Caki2 (cell line): ENCODE measurements around the gene DLGAP4. TPM values are rescaled to one million over a fixed set of nuclear protein-coding genes. Genes with fewer than 3 reads are reported as not detected.

Experiments used
- DNase-seq: peaks from one replicate; pipeline ENCODE4 v3.0.0-alpha.2; 2015; ENCODE audit warnings: low read depth
- in situ Hi-C: cut with HindIII; loops from 2 replicates; pipeline ENCODE4 v1.10.0; 2016; ENCODE audit warnings: low sequenced_read_pairs, low pct_unique_long_range_greater_than_20kb, mixed read lengths
- total RNA-seq: library from RNA; depleted of rRNA; stranded (reverse); fragments of >200 nt; shearing (Covaris generic); gene quantifications from 2 replicates; pipeline ENCODE4 v1.2.3, GENCODE V29; 2014; ENCODE audit warnings: low replicate concordance

The DLGAP4 gene
- total RNA-seq, 1 experiment from 2014 or later, result 9.0 TPM

DNA sequence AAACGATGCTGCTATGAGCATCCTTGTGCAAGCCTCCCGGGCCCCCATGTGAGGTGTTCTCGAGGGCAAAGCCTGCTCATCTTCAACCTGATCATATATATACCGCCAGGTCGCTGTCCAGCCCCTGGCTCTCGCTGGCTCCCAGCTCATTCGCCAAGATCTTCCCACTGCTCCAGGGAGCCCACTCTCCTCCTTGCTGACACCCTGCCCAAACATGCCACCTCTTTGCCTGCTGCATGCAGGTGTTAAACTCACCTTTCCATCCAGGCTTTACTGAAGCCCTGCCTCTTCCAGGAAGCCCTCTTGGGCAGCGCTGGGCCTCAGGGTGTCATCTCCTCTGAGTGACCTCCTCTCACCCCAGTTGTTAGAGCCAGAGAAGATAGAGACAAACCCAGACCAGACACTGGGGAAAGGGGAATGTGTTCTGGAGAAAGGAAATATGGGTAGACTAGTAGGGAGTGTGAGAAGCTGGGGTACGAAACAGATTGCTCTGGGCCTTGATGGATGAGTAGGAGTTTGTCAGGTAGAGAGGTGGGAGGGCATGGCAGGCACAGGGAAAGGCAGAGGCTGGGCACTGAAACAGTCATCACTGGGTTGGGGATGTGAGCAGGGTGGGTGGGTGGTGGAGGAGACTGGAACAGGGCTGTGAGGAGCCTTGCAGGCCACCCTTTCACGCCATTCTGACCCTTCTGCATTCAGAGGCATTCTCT is 1.2 kb upstream of the DLGAP4 start:
- in situ Hi-C loops, result no loop called here
- DNase-seq, result no peak

DNA sequence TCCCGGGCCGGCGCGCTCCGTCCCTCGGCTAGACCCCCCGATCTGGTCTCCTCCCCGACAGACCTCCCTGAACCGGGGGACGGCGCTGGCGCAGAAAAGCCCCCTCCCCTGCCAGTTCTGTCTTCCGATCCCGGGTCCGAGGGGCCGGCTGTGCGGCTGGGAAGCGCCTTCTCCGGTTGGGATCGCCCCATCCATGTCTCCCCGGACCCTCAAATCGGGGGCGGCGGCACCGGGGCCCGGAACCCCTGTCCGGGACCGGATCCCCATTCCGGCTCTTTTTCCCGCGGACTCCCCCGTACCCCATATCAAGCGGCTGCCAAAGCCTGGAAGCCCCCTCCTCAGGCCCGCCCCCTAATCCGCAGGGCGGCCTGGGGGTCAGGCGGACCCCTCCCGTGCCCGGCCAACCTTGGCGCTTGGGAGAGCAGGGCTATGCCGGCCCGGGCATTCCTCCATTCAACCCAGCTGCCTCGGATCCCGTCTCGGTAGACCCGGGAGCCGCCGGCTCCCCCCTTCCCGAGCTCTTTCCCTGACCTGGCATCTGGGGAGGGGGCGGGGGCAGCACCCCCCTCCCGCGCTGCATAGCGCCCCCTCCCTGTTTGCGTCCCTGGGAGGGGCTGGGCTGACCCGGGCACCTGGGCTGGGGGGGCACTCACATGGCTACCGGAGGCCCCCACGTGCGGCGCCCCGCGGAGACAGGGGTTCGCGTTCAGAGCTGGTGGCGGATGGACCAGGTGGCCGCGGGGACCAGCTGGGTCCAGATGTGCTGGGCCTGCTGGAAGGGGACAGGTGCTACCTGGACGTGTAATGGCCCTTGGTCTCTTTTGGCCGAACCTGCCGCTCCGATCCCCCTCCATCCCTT is 643 bp downstream of the DLGAP4 start:
- no peak for DNase-seq
- in situ Hi-C loops, result no loop called here

DNA sequence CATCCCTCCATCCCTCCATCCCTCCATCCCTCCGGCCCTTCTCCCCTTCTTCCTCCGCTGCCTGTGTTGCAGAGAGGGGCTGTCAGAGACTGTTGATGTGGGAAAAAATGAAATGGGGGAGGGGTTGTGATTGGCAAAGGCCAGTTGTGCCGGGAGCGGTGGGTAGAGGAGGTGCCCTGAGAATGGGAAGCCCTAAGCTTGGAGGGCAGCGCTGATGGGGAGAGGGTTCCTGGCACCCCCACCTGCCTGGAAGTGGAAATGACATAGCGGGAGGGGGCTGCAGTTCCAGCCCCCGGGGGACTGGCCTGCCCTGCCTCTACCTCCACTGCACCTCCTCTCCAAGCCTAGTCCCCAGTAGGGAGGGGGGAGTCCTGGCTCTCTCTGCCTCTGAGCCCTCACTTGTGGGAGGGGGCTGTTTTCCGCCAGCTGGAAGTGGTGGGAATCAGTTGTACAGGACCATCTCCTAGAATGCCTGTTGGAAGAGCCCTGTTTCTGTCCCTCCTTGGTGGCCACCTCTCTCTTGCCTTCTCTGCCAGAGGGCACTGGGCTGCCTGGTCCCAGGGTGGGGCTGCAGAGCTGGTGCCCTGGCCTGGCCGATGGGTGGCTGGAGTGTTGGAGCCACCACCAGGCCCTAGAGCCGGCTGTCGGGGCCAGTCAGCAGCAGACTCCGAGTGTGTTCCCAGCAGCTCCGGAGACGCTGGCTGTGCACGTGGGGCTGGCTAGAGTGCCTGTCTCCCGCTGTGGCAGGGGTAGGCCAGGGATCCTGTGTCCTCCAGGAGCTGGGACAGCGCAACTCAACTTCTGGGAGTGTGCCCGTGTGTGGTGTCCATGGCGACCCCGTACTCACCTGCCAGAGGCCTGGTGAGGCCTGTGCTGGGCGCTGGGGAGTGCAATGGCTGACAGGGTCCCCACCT is 1.5 kb downstream of the DLGAP4 start:
- DNase-seq, result no peak
- in situ Hi-C loops, result no loop called here

DNA sequence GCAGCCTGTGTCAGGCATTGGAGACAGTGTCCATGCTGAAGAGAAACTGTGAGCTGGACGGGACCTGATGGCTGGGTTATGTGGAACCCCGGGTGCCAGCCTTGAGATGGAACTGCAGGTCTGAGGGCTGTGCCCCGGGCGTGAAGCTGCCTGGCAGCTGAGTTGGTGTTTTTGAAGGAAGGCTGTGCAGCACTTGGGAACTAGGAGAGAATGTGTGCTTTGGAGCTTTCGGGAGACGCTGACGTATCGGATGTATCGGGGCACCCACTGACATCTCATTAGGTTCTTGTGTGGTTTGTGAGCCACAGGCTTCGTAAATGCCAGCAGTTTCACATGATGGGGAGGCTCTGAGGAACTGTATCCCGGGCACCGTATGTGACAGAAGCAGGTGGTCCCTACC is 2.2 kb downstream of the DLGAP4 start:
- no peak for DNase-seq
- in situ Hi-C loops, result no loop called here

DNA sequence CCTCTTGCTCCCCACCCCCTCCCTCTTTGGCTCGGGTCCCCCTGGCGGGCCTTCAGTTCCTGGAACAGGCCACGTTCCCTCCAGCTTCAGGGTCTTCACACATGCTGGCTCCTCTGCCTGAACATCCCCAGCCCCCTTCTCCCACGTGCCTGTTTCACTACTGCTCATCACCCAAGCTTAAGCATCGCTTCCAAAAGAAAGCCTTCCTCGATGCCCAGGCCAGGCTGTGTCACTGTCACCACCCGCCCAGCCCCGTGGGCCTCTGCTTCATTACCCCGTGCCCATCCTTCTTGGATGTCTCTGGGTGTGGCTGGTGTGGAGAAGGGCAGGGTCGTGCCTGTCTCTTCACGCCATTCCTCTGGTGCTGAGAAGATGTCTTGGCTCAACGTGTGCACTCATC is 2.8 kb downstream of the DLGAP4 start:
- DNase-seq, result no peak
- in situ Hi-C loops, result no loop called here

DNA sequence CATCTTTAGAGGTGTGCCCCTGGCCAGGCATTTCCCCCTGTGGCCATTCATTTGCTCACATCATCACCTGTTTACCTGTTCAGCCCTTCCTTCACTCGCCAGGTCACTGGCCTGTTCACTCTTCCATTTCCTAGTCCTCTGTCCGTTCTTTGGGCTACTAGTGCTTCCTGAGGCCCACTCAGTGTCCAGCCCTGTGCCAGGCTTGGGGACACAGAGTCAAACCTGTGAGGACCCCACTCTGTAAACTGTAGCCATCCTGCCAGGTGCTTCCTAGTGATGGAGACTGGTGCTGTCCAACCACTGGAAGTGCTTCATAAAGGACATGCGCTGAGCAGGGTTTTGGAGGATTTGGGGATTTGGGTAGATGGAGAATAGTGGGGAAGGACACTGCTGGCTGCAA is 3.5 kb downstream of the DLGAP4 start:
- in situ Hi-C loops, result no loop called here
- no peak for DNase-seq

DNA sequence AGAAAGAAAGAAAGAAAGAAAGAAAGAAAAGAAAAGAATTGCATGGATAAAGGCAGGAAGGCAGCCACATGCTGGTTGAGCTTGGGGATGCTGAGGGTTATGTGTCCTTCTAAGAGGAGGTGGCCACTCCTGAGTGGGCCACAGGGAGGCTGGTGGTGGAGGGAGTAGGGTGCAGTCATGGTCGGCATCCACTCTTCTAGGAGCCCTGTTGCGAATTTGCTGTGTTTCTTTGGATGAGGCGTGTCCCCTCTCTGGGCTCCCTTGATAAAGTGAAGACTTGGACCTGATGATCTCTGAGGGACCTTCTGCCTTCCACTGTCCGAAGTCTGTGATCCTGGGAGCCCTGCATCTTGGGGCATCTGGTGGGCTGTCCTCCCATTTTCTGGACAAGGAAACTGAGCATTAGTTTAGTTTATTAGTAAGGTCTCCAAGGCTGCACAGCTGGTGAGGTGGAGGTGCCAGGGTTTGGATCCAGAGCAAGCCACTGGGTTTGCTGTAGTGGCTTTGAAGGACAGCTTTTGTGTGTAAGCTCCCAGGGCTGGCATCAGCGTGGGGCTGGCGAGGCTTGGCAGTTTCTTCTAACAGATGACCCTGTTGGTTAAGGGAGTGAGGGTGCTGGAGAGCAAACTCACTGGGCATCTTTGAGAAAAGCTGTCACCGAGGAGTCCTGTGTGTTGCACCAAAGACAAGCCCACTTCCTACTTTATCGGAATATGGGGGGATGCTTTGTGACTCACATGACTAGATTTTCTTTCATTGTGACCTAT is 4.3 kb downstream of the DLGAP4 start:
- DNase-seq, result no peak
- in situ Hi-C loops, result no loop called here

DNA sequence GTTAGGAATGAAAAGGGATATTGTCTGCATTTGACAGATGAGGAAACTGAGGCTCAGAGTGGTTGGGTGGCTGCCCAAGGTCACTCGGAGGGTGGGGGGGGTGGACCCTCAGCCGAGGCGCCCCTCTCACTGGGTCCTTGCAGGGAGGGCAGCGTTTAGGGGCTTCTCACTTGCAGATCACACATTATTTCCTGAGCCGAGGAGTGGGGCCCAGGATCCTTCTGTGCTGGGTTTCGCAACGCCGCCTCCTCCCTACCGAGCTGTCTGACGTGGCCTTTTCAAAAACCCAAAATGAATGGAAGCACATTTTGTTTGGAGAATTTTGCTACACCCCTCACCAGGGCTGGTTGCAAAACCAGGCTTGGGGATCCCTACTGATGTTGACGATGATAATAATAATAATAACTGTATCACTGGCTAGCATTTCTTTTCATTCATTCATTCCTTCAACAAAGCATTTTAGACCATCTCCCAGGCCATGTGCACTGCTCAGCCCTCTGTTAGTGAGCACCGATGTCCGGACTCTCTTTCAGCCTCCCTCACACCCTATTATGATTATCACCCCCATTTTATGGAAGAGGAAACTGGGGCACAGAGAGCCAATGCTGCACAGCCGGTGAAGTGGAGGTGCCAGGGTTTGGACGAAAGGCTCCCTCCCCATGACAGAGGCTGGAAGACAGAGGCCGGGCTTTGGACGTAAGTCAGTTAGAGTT is 5.2 kb downstream of the DLGAP4 start:
- in situ Hi-C loops, result no loop called here
- DNase-seq, result no peak

DNA sequence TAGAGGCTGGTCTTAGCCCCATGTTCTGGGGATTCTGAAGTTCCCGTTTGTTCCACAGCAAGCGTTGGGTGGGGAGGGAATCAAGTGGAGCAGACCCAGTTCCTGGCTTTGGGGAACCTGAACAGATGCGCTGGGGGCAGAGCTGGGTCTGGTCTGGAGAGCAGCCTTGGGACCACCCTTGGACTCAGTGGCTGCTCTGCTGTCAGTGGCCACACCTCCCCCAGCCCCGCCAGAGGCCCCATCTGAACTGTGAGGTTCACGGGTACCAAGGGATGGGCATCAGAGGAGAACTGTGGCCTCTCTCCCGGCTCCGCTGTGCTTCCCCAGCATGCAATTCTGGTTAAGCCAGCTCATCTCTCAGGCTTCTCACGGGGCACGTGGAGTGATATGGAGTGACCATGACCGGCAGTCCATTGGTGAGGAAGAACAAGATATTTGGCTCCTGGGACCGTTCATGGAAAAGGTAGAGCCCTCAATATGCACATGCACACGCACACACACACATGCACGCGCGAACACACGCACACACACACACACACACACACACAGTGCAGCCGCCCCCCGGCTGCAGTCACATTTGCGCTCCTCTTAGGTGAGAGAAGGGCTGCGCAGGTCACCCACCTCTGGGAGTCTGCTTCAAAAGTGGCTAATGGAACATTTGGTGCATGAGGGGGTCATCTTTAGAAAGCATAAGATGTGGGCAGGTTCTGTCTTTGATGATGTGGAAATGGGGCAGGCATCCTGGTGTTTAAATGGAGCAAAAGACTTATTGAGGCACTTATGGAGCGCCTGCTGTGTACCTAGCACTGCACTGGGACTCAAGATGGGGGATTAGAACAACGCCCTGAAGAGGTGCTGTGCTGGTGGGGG is 6.0 kb downstream of the DLGAP4 start:
- no peak for DNase-seq
- in situ Hi-C loops, result no loop called here

DNA sequence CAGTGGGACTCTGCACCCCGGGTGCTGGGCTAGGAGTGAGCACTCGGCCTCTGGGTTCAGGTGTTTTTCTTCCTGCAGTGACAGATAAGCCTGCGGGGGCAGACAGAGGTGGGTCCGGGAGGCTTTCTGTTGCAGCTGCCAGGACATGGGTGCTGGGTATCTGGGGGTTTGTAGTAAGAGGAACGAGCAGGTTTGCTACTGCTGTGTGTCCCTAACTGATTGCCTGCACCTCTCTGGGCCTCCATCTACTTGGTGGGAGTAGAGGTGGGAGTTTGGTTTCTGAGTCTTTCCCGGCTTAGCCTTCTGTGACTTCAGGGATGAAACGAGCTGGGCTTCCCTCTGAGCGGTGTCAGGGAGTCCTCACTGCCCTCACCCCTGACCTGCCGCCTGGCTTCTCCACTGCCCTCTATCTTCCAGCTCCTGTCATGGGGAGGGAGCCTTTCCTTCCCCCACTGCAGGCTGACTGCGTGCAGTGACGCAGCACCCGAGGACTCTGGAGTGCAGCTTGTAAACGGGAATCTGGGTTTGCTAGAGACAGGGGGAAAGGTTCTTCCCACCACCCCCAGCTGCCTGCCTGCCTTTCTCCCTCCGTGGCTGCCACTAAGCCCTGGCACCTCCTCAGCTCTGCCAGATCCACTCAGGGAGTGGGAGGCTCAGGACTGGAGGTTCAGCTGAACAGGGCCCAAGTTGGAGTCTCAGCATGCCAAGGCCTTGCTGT is 6.7 kb downstream of the DLGAP4 start:
- in situ Hi-C loops, result no loop called here
- DNase-seq, result no peak

DNA sequence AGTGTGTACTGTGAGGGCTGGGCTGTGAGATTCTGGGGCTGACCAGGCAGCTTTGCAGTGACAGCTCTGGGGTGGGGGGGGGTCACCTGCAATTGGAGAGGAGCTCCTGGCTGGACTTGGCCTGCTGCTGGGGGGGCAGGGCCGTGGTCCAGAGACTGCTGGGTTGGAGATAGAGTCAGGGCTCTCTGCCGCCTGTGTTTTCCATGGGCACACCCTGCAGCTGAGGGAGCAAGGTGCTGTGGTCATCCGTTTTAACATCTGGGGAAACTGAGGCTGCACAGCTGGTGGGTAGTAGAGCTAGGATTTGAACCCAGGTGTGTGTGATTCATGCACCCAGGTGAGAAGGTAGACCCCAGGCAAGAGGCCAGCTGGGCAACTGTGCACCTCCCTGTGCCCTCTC is 7.3 kb downstream of the DLGAP4 start:
- DNase-seq, result no peak
- in situ Hi-C loops, result no loop called here

DNA sequence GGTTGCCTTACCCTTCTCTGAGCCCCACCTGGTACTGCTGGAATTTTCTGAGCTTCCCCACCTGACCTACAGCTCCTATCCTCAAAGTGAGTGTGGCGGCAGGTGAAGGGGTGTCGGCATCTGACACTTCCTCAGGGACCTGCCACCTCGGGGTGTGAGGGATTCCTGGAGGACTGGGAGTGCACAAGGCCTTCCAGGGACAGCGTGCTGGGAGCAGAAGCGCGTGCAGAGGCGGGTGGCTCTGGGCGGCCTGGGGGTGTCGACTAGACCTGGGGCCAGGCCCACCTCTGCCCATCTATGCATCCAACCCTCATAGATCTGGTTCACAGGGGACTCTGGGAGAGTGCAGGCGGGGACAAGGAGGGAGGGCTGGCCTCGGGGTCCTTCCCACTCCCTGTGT is 7.8 kb downstream of the DLGAP4 start:
- in situ Hi-C loops, result no loop called here
- DNase-seq, result no peak

DNA sequence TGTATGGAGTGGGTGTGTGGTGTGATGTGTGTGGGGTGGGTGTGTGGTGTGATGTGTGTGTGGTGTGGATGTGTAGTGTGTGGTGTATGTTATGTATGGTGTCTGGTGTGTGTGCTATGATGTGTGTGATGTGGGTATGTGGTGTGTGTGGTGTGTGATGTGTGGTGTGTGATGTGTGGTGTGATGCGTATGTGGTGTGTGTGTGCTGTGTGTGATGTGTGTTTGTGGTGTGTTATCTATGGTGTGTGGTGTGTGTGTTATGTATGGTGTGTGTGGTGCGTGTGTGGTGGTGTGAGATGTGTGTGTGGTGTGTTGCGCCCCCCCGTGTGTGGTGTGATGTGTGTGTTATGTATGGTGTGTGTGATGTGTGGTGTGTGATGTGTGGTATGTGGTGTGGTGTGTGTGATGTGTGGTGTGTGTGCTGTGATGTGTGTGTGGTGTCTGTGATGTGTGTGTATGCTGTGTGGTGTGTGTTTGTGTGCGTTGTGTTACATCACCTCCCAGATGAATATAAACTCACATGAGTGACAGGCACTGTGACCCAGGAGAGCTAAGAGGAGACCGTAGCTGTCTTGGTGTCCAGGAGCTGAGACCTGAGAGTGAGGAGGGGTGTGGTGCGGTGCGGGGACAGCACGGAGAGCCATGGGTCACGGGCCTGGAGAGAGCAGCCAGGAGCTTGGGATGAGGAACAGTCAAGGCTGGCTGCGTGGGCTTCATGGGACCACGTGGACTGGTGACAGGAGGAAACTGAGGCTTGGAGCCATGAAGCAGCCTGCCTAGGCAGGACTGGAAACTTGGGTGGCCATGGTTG is 8.8 kb downstream of the DLGAP4 start:
- in situ Hi-C loops, result no loop called here
- DNase-seq, result no peak

DNA sequence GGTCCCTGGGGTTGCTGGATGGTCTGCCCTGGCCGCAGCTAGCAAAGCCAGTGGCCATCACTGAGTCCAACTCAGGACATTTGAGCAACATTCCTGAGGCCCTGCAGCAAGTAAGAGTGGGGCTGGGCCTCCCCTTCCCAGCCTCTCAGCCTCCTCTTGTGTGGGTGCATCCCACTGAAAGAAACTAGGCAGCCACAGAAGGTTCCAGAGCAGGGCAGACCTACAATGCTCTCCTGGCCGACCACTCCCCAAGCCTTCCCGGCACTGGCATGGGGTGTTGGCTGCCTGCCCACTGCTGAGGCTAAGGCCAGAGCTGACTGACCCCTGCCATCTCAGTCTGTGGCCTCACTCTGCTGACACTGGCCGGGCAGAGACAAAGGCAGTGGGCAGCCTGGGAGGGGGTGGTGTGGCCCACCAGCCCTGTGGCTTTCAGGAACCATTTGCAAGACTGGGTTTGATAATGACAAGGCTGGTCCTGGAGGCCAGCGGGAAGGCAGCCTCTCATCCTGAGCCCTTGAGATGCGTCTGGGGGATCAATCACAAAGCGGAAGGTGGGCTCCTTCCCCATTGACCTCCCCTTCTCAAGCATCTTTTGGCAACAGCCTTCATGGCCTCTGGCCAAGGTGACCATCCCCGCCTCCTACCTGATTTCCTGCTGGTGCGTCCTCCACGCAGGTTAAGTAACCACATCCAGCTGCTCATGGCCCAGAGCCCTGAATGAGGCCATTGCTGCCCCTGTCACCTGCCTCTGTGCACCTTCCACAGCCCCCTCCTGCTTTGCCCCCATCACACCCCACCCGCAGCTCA is 9.6 kb downstream of the DLGAP4 start:
- DNase-seq, result no peak
- in situ Hi-C loops, result no loop called here

DNA sequence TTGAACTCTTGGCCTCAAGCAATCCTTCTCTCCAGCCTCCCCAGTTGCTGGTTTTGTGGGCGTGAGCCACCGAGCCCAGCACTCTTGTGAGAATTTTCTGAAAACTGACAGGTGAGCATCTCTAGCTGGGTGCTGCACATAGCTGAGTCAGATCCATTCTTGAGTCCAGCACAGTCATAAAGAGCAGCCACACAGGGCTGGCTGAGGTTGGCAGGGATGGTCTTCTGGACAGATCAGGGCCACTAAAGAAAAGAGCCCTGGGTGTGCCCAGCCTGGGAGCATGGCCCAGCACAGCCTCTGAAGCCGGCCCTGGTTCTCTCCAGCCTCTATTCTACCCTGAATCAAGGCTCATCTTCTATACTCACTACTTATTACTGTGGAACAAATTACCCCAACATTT is 11.5 kb downstream of the DLGAP4 start:
- in situ Hi-C loops, result no loop called here
- DNase-seq, result no peak
